Right cardiac atrium (tissue), 5 donors: Measurements from ENCODE around the gene HRAS. TPM values are rescaled to one million over a fixed set of nuclear protein-coding genes. Genes with fewer than 3 reads are reported as not detected.

Source experiments
- ATAC-seq, 2 donors: fragments of 200-7000 bp; cut with Tn5 transposase; one replicate each; pipeline versions ENCODE4 v1.8.0 to v1.9.1; 2020; ENCODE audit warnings: moderate library complexity in 2 of 2, mild to moderate bottlenecking in 1 of 2
- DNase-seq, 3 donors: peaks; one replicate each; pipeline ENCODE4 v3.0.0-alpha.2; 2020
- H3K27ac ChIP-seq: one replicate; pipeline ENCODE4 v1.5.1; 2013; ENCODE audit warnings: mild to moderate bottlenecking, low read length, control low read depth, moderate library complexity
- H3K27me3 ChIP-seq: one replicate; pipeline ENCODE4 v1.6.1; 2013; ENCODE audit not compliant: control insufficient read depth, insufficient read depth
- H3K4me1 ChIP-seq: one replicate; pipeline ENCODE4 v1.6.1; 2013; ENCODE audit warnings: low read length; ENCODE audit not compliant: control insufficient read depth, insufficient read depth
- H3K4me3 ChIP-seq: one replicate; pipeline ENCODE4 v1.5.1; 2013; ENCODE audit warnings: low read length, control low read depth
- H3K9me3 ChIP-seq: one replicate; pipeline ENCODE4 v1.6.1; 2013; ENCODE audit warnings: low read length; ENCODE audit not compliant: control insufficient read depth
- WGBS: extraction: QIAGEN DNeasy Blood & Tissue Kit; methylation state at CpG from one replicate; pipeline ENCODE4 v1.1.7; 2013; 5-methylcytosine and 5-hydroxymethylcytosine counted together
- intact Hi-C, 4 donors: fragments of 100-400 bp; cut with DNase I; formaldehyde crosslinking; loops; one replicate each; pipeline versions ENCODE4 v1.11.0 to v1.14.0; 2022 to 2023
- polyA plus RNA-seq: library from polyadenylated mRNA; stranded (reverse); fragments of 200-250 nt; gene quantifications from one replicate; pipeline ENCODE4 v1.2.3, GENCODE V29; 2013
- total RNA-seq, 4 donors: library from RNA; stranded (reverse); fragmentation: NEBNext Ultra II Directional; extraction: Animal tissue kit (Norgen Biotek cat#: 25700); gene quantifications; one replicate each; pipeline ENCODE4 v1.2.1, GENCODE V29; 2021
- donor health status: healthy with polysubstance abuse.
- donor health status: DM: no; HTN: yes; CAD: no.
- donor health status: DM: no; HTN: no; CAD: no.
- donor health status: DM: no; HTN: yes; CAD: no; lungs with severe emphysema.
- donor health status: DM: yes; HTN: yes; CAD: no.

The HRAS gene
- total and polyA plus RNA-seq, 5 donors: 45.7 to 64.4 (median 51.4) TPM

GRCh38 chr11:537622-538430 is 2.5 kb upstream of the HRAS start:
- 52% methylated on average over 19 of the region's 19 CpGs for WGBS
- ATAC-seq (no peak), DNase-seq (peak in 2 of 3 donors; percentile 13 to 57)
- Histone ChIP-seq H3K4me3 (no peak overlapping the region), H3K9me3 (no peaks in the 10 kb centered on the region), H3K27ac (no peak overlapping the region), H3K27me3 (no peaks in the 10 kb centered on the region), H3K4me1 (no peaks in the 10 kb centered on the region)
- intact Hi-C loops: no loop called here

- Histone ChIP-seq H3K27ac (no peak within 1 kb of the TSS), H3K27me3 (no peaks in the 10 kb centered on the region), H3K4me3 (peak within 1 kb of the TSS; percentile 4), H3K4me1 (no peaks in the 10 kb centered on the region), H3K9me3 (no peaks in the 10 kb centered on the region)
- peak; percentile 82 to 93 (median 92) for DNase-seq
- intact Hi-C loops: no loop called here
- ATAC-seq: peak; percentile 17 to 43
- 3% methylated on average over 93 of the region's 93 CpGs for WGBS
Observed at GRCh38 chr11:536841-537621, 1.7 kb upstream of the HRAS start, which contains the start of gene LRRC56. Gene LRRC56, plus strand, starts transcription at chr11:537527. Its CDS starts 3,158 bp downstream, at chr11:540685.

- intact Hi-C loops: no loop called here
- ATAC-seq: no peak
- no peak for DNase-seq
- H3K9me3 ChIP-seq: no peaks in the 10 kb centered on the region
- H3K27ac ChIP-seq: no peak overlapping the region
- no peaks in the 10 kb centered on the region for H3K4me1 ChIP-seq
- 1% methylated on average over 50 of the region's 56 CpGs for WGBS
- H3K27me3 ChIP-seq: no peaks in the 10 kb centered on the region
- peak overlapping the region; percentile 79 for H3K4me3 ChIP-seq
Observed at GRCh38 chr11:535210-535518, 212 bp downstream of the HRAS start.

- peak in 2 of 3 donors; percentile 70 to 75 for DNase-seq
- intact Hi-C loops: no loop called here
- Histone ChIP-seq H3K27me3 (no peaks in the 10 kb centered on the region), H3K27ac (no peak overlapping the region), H3K9me3 (no peaks in the 10 kb centered on the region), H3K4me3 (peak overlapping the region; percentile 79), H3K4me1 (no peaks in the 10 kb centered on the region)
- ATAC-seq: no peak
- WGBS: 9% methylated on average over 66 of the region's 66 CpGs
Observed at GRCh38 chr11:534396-535209, 773 bp downstream of the HRAS start.

- 91% methylated on average over 37 of the region's 37 CpGs for WGBS
- intact Hi-C loops: no loop called here
- no peak overlapping the region for H3K27ac ChIP-seq
Observed at GRCh38 chr11:533586-534395, 1.6 kb downstream of the HRAS start.

GRCh38 chr11:532986-533585 is 2.3 kb downstream of the HRAS start:
- WGBS: 94% methylated on average over 33 of the region's 33 CpGs
- no peak overlapping the region for H3K27ac ChIP-seq
- no peak for ATAC-seq
- intact Hi-C loops: no loop called here
- H3K27me3 ChIP-seq: no peaks in the 10 kb centered on the region
- H3K9me3 ChIP-seq: no peaks in the 10 kb centered on the region
- H3K4me1 ChIP-seq: no peaks in the 10 kb centered on the region
- H3K4me3 ChIP-seq: no peak overlapping the region
- DNase-seq: peak in 2 of 3 donors; percentile 24 to 51

More at GRCh38 chr11:533586-534395, 1.6 kb downstream of the HRAS start:
- ATAC-seq (no peak), DNase-seq (peak in 2 of 3 donors; percentile 18 to 69)
- Histone ChIP-seq H3K27me3 (no peaks in the 10 kb centered on the region), H3K9me3 (no peaks in the 10 kb centered on the region), H3K4me1 (no peaks in the 10 kb centered on the region), H3K4me3 (no peak overlapping the region)

GRCh38 chr11:532527-532985 is 2.8 kb downstream of the HRAS start:
- DNase-seq (peak in 1 of 3 donors; percentile 59), ATAC-seq (no peak)
- H3K27ac ChIP-seq: no peak overlapping the region
- WGBS: 80% methylated on average over 23 of the region's 23 CpGs
- intact Hi-C loops: no loop called here
- no peak overlapping the region for H3K4me3 ChIP-seq
- no peaks in the 10 kb centered on the region for H3K9me3 ChIP-seq
- H3K4me1 ChIP-seq: no peaks in the 10 kb centered on the region
- H3K27me3 ChIP-seq: no peaks in the 10 kb centered on the region

GRCh38 chr11:531919-532526 is 3.4 kb downstream of the HRAS start:
- intact Hi-C loops: no loop called here
- WGBS: 81% methylated on average over 18 of the region's 18 CpGs
- Histone ChIP-seq H3K27me3 (no peaks in the 10 kb centered on the region), H3K9me3 (no peaks in the 10 kb centered on the region), H3K27ac (no peak overlapping the region), H3K4me1 (no peaks in the 10 kb centered on the region), H3K4me3 (no peak overlapping the region)
- no peak for DNase-seq
- no peak for ATAC-seq

- no peak for ATAC-seq
- intact Hi-C loops: no loop called here
- no peaks in the 10 kb centered on the region for H3K9me3 ChIP-seq
- H3K4me1 ChIP-seq: no peaks in the 10 kb centered on the region
- DNase-seq: peak in 1 of 3 donors; percentile 57
- no peaks in the 10 kb centered on the region for H3K27me3 ChIP-seq
- H3K27ac ChIP-seq: no peak overlapping the region
- H3K4me3 ChIP-seq: no peak overlapping the region
- WGBS: 87% methylated on average over 28 of the region's 28 CpGs
Observed at GRCh38 chr11:530960-531831, 4.2 kb downstream of the HRAS start.
